Stimulated activated naive CD4-positive, alpha-beta T cell (primary cell): ENCODE results near the gene ZNF398.

Source experiments
- DNase-seq, 6 experiments: peaks; one replicate each; lab custom pipeline; 2025; lab: John Stamatoyannopoulos, UW

Gene ZNF398

GRCh38 chr7:149196151-149196704 lies 49.0 kb downstream of the ZNF398 start:
- DNase-seq = peak in 3 of 6 experiments; percentile 2 to 47 (median 17)

GRCh38 chr7:149196705-149197171 lies 49.5 kb downstream of the ZNF398 start:
- no peak for DNase-seq

GRCh38 chr7:149197675-149198074 lies 50.4 kb downstream of the ZNF398 start:
- DNase-seq = no peak

- no peak for DNase-seq
Observed at GRCh38 chr7:149198161-149198816, 51.0 kb downstream of the ZNF398 start.

DNA sequence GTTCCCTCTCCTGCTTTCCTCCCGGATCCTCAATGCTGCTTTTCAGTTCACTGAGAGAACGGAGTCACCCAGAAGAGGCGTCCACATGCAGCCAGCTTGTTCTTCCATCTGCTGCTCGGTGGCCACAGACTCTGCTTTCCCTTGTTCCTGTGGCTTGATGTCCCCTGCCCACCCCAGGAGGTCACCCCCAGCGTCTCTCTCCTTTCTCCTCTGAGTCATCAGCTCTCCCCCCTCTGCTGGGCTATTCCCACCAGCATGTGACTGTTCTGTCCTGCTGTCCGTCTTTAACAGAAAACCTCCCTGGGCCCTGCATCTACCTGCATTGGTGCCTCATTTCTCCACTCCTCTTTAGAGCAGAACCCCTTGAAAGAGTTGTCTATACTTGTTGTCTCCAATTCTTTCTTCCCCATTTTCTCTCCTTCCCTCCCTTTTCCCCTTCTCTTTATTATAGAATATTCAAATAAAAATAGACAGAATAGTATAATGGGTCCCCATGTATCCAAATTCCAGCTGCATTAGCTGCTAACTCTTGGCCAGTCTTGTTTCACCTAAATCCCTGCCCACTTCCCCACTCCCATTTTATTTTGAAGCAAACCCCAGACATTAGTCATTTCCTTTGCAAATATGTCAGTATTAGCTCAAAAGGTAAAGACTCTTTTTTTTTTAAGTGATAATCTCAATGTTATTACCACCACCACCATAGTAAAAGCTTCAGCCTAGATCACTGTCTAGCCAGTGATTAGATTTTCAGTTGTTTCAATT lies 52.2 kb downstream of the ZNF398 start:
- no peak for DNase-seq

DNA sequence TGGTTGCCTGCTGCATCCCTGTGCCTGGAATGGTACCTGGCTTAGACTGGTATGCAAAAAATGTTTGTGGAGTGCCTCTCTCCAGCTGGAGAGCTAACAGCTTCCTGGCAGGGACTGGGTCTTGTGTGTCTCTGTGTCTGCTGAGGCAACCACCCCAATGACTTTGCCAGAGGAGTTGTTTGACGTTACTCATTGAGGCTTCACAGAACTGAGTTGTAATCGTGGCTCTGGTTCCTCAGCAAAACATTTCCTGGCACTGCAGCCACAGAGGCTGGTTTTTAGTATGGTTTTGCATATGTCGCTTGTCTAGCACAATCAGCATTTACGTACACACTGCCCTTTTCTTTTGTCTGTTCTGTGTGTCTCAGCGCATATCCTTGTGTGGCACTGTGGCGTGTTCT lies 55.6 kb downstream of the ZNF398 start:
- no peak for DNase-seq

DNA sequence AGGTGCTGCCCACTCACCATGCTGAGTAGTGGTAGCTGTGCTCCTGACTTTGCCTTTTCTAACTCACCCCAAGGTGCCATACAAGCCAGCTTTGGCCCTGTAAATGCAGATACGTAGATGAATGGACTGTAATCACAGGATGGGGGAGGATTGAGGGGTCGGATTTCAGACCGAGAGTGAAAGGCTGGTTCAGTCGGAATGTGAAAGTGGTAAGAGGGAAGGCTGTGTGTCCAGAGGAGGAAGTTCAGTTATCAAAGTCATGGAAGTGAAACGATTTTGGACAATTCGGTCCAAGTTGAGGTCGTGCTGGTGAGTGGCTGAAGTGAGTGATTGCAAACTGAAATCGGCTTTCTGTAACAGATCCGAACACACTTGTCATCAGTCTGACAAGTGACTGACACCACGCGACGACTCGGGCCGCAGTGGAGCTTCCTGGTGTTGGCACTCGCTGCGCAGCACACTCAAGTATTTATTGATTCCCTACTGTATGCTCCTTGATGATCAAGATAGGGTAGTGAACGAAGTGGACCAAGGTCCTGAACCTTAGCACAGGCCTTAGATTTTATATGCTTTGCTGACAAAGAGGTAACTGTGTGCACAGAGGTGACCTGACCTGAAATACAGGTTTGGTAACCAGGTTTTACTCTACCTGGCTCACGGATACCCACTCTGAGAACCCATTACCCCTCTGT lies 58.6 kb downstream of the ZNF398 start:
- no peak for DNase-seq

GRCh38 chr7:149207324-149208035 lies 60.2 kb downstream of the ZNF398 start:
- DNase-seq = no peak

- peak; percentile 4 to 52 (median 32) for DNase-seq
Observed at GRCh38 chr7:149209518-149210269, 62.4 kb downstream of the ZNF398 start.

- DNase-seq = no peak
Observed at GRCh38 chr7:149210551-149210950, 63.3 kb downstream of the ZNF398 start.

DNA sequence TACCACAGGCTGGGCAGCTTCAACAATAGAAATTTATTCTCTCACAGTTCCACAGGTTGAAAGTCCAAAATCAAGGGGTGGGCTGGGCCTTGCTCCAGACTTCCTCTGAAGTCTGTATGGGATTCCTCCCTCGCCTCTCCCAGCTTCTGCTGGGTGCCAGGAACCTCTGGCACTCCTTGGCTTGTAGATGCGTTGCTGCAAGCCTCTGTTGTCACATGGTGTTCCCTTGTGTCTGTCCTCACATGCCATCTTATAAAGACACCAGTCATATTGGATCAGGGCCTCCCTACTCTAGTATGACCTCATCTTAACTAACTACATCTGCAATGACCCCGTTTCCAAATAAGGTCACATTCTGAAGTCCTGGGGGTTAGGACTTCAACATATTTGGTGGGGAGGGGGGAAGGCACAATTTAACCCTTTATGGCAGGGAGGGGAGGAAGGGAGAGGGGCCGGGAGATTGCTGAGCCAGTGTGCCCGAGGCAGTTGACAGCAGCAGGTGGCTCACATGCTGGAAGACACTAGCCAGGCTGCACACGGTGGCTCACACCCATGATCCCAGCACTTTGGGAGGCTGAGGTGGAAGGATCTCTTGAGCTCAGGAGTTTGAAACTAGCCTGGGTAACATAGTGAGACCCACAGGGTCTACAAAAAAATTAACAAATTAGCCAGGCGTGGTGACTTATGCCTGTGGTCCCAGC lies 66.9 kb downstream of the ZNF398 start:
- no peak for DNase-seq

GRCh38 chr7:149216402-149216801 lies 69.1 kb downstream of the ZNF398 start:
- DNase-seq = no peak

- DNase-seq = no peak
Observed at GRCh38 chr7:149217570-149217969, 70.3 kb downstream of the ZNF398 start.

DNA sequence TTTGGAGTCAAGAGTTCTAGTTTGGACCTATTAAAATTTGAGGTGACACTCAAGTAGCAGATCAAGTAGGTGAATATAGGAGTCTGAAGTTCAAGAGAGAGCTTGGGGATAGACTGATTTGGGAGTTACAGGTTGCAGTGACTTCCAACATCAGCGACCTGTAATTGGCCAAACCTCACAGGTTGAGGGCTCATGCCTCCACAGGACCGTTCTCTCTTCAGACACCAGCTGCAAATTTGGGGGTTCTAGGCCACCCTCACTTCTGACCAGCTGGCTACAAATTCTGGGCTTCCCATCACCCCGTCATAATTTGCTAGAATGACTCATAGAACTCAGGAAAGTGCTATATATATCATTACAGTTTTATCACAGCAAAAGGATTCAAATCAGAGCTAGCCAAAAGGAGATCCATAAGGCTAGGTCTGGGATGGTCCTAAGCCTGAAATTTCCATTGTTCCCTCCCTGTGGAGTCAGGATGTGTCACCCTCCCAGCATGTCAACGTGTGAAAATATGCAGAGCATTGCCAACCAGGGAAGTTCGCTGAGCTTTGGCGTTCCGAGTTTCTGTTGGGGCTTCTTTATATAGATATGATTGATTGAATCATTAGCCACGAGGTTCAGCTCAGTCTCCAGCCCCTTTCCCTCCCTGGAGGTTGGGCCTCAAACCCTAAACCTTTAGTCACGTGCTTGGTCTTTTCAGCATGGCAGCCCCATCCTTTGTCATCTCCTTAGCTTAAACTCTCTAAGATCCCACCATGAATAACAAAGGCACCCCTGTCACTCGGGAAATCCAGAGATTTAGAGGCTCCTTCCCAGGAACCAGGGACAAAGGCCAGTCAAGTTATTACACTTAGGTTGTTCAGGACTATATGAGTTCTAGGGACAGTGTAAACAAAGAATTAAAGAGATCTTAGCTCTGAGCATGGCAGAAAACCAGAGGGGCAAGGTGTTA lies 71.5 kb downstream of the ZNF398 start:
- DNase-seq = no peak

DNA sequence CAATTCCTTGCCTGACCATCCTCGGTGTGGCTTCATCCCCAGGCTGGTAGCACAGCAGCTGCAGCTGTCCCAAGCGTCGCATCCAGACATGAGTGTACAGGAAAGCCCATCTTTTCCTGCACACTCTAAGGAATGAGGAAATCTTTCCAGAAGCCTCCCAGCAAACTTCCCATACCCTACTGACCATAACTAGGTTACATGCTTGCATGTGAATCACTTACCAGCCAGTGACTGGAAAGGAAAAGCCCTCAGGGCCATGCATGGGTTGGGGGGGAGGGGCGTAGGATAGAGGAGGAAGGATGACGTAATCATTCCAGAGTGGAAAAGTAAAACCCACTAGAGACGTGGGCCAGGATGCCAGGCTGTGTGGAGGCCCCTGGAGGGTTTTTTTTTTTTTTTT lies 73.3 kb downstream of the ZNF398 start:
- no peak for DNase-seq

GRCh38 chr7:149223176-149223575 lies 75.9 kb downstream of the ZNF398 start:
- no peak for DNase-seq

DNA sequence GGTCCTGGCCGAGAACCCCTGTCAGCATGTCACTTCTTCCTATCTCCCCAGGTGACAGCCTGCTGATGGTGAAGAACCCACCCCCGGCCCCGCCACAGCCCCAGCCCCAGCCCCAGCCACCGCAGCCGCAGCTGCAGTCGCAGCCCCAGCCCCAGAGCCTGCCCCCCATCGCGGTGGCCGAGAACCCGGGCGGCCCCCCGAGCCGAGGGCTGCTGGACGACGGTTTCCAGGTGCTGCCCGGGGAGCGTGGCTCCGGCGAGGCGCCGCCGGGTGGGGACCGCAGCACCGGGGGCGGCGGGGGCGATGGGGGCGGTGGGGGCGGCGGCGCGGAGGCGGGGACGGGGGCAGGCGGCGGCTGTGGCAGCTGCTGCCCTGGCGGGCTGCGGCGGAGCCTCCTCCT lies 76.5 kb downstream of the ZNF398 start:
- DNase-seq = no peak

GRCh38 chr7:149224352-149224751 lies 77.1 kb downstream of the ZNF398 start:
- DNase-seq = no peak

- DNase-seq = no peak
Observed at GRCh38 chr7:149225106-149225505, 77.9 kb downstream of the ZNF398 start.
